ENCODE results near the gene SEMA3D.

The SEMA3D gene

GRCh38 chr7:85186521-85187241 lies at the start of gene SEMA3D:
TSS of gene SEMA3D (minus strand) at chr7:85187056. CDS start at chr7:85121891, 65,165 bp downstream.
- DNase-seq (ENCODE audit: extremely low read depth, low read depth), result no peak
- peak; percentile 78 for TF ChIP-seq CTCF (IDR thresholded peaks at IDR 0.05; ENCODE audit: low read depth, low read length)

- DNase-seq (ENCODE audit: extremely low read depth, low read depth), result no peak
- no peak for TF ChIP-seq CTCF (IDR thresholded peaks at IDR 0.05; ENCODE audit: low read depth, low read length)
These were observed 47.9 kb upstream of the SEMA3D start for GRCh38 chr7:85234730-85235129.

- no peak for DNase-seq (ENCODE audit: extremely low read depth, low read depth)
- no peak for TF ChIP-seq CTCF (IDR thresholded peaks at IDR 0.05; ENCODE audit: low read depth, low read length)
These were observed 45.2 kb upstream of the SEMA3D start for GRCh38 chr7:85232068-85232467.

- no peak for TF ChIP-seq CTCF (IDR thresholded peaks at IDR 0.05; ENCODE audit: low read depth, low read length)
- DNase-seq (ENCODE audit: extremely low read depth, low read depth), result no peak
These were observed 43.8 kb upstream of the SEMA3D start for GRCh38 chr7:85230623-85231022.

- TF ChIP-seq CTCF (IDR thresholded peaks at IDR 0.05; ENCODE audit: low read depth, low read length), result no peak
These were observed 42.7 kb upstream of the SEMA3D start for GRCh38 chr7:85229544-85229943.

GRCh38 chr7:85226361-85227085 lies 39.7 kb upstream of the SEMA3D start:
- no peak for DNase-seq (ENCODE audit: extremely low read depth, low read depth)
- no peak for TF ChIP-seq CTCF (IDR thresholded peaks at IDR 0.05; ENCODE audit: low read depth, low read length)

More at GRCh38 chr7:85229544-85229943, 42.7 kb upstream of the SEMA3D start:
- DNase-seq (ENCODE audit: extremely low read depth, low read depth), result no peak

GRCh38 chr7:85224171-85224570 lies 37.3 kb upstream of the SEMA3D start:
- no peak for DNase-seq (ENCODE audit: extremely low read depth, low read depth)
- TF ChIP-seq CTCF (IDR thresholded peaks at IDR 0.05; ENCODE audit: low read depth, low read length), result no peak
